Measurements from ENCODE around the gene CLPTM1L.
A peak's percentile ranks its signal among the peaks of the same experiment; 100 is the strongest.
"Not testable (repeated sequence)": the region's sequence is repeated elsewhere in the genome, so short reads cannot be mapped to it uniquely, and the experiment has no call there.

CLPTM1L gene

GRCh38 chr5:1381370-1382247 is 36.7 kb upstream of the CLPTM1L start:
- no peak for DNase-seq (ENCODE audit: low read depth in 3 of 3, low spot score in 1 of 3)

GRCh38 chr5:1380910-1381309 is 36.0 kb upstream of the CLPTM1L start:
- no peak for DNase-seq (ENCODE audit: low read depth in 3 of 3, low spot score in 1 of 3)

DNA sequence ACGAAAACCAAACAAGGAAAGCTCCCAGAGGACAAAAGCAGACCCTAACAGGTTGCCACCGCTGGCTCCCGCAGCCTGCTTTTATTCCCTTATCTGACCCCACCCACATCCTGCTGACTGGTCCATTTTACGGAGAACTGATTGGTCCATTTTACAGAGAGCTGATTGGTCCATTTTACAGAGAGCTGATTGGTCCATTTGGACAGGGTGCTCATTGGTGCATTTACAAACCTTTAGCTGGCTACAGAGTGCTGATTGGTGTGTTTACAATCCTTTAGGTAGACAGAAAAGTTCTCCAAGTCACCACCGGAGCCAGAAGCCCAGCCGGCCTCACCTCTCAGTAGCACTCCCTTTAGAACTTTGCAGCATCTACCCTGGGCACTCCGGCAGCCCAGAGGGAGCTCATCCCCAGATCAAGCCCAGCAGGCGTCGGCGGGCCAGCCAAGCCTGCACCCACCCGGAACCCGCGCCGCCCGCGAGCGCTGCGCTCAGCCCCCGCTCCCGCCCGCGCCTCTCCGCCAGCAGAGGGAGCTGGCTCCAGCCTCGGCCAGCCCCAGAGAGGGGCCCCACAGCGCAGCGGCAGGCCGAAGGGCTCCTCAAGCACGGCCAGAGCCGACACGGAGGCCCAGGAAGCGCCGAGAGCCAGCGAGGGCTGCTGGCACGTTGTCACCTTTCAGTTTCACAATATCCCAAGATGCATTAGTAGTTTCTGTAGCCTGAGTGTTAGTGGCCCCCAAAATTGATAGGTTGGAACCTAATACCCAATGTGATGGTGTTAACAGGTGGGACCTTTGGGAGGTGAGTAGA is 35.3 kb upstream of the CLPTM1L start:
- DNase-seq (ENCODE audit: low read depth in 3 of 3, low spot score in 1 of 3), result peak in 2 of 3 donors; percentile 13 to 22

DNA sequence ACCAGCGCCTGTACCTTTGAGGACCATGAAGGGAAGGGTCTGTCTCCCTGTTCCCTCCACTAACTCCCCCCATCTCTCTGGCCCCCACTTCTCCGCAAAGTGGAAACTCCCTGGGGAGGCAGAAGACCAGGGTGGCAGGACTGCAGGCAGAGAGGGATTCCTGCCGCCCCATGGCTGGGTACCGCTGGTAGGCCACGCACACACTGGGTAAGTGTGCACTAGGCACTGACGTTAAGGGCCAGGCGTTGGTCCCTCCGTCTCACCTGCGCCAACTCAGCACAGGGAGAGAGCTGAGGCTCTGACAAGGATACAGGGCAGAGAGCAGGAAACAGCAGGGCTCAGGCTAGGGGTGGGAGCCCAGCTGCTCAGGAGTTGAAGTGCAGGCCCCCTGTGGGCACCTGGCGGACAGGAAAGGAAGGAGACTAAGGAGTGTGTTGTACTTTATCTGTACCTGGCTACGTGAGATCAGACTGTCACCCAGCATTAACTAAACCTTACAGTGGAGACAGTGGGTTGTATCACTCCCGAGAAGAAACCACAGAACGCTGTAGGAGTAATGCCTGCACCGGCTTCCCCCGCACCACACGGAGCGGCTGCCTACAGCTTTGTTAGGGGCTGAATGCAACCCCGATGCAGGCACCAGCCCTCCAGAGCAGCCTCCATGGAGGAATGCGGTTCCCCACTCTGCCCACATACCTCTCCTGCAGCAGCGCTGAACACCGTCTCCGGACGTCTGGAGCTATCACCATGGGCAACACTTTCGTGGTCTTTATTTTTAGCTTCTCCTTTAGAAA is 34.2 kb upstream of the CLPTM1L start:
- DNase-seq (ENCODE audit: low read depth in 3 of 3, low spot score in 1 of 3), result no peak

- no peak for DNase-seq (ENCODE audit: low read depth in 3 of 3, low spot score in 1 of 3)
Measured at GRCh38 chr5:1378096-1378495, 33.2 kb upstream of the CLPTM1L start.

DNA sequence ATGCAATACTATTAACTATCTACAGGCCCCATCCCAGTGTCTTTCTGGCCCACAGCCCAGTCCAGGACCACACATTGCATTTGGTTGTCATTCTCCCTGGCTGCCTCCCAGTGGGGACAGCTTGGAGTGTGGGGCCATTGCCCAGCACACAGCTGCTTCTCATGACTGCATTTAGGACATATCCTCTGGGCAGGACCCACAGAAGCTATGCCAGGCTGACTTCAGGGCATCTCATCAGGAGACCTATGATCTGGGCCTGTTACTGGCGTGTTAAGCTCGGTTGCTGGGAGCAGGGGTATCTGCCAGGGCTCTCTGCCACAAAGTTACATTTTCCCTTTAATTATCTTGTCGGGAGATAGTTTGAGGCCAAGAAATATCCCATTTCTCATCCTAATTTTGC is 32.1 kb upstream of the CLPTM1L start:
- no peak for DNase-seq (ENCODE audit: low read depth in 3 of 3, low spot score in 1 of 3)

- DNase-seq (ENCODE audit: low read depth in 3 of 3, low spot score in 1 of 3), result no peak
Measured at GRCh38 chr5:1375871-1376810, 31.2 kb upstream of the CLPTM1L start.

DNA sequence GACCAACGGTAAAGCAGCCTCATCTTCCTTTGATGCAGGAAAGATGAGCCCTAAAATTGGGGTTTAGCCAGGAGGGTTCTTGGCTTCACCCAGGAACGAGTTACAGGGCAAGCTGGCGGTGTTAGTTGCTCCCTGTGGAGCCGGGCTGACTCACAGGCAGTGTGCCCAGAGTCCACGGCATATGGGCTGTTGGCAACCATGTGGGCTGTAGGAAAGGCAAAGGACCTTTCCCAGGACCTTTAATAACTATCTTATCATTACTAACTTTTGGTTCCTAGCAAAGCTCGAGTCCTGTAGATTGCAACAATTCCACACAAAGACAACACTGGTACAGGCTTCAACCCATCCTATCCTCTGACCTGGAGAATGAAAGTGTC is 29.8 kb upstream of the CLPTM1L start:
- no peak for DNase-seq (ENCODE audit: low read depth in 3 of 3, low spot score in 1 of 3)

DNA sequence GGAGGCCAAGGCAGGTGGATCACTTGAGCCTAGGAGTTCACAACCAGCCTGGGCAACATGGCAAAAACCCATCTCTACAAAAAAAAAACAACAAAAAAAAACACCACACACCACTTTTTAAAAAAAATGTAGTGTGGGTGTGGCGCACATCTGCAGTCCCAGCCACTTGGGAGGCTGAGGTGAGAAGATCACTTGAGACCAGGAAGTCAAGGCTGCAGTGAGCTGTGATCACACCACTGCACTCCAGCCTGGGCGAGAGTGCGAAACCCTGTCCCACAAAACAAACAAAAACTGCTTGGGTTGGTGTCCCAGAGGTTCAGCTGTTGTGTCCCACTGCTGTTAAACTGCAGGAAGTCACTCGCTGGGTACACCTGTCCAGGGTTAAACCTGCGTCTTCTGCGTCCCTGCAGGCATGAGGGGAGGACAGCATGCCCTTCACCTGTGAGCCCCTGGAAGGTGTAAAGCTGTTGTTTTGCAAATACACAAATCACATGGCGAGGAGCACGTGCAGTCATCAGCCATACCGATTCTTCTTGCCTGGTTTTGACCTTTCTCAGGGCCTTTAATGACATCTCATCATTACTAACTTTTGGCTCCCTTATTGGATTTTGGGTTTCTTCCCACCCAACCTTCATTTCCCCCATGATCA is 29.3 kb upstream of the CLPTM1L start:
- no peak for DNase-seq (ENCODE audit: low read depth in 3 of 3, low spot score in 1 of 3)

GRCh38 chr5:1371972-1372342 is 27.1 kb upstream of the CLPTM1L start:
- DNase-seq (ENCODE audit: low read depth in 3 of 3, low spot score in 1 of 3), result not testable (repeated sequence)

DNA sequence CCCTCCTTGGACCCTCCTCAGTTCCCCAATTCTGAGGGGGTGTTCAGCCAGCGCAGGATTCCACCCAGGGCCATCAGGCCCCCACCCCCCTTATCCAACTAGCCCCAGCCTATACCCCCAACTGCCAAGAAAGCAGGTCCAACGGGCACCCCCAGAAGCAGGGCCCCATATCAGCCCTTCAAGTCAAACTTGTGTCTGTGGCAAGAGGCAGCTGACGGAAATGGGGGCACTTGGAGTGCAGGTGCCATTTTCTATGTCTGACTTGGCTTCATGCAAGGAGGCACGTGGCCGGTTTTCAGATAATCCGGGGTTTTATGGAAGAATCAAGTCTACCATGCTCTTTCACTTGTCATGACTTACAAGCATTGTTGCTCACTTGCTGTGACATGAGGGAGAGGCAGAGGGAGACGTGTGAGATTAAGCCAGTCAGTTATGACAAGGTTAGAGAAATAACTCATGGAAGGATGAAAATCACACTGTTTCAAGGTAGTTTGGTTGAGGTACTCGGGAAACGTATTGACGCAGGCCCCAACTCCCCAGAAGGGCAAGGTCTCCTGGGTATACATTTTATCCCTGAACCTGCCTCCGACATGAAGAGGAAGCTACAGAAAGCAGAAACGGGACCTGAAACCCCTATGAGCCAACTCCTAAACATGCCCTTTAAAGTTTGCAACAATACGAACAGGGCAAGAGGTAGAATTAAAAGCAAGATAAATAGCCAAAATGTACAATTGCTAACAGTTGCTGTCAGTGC is 26.5 kb upstream of the CLPTM1L start:
- no peak for DNase-seq (ENCODE audit: low read depth in 3 of 3, low spot score in 1 of 3)

DNA sequence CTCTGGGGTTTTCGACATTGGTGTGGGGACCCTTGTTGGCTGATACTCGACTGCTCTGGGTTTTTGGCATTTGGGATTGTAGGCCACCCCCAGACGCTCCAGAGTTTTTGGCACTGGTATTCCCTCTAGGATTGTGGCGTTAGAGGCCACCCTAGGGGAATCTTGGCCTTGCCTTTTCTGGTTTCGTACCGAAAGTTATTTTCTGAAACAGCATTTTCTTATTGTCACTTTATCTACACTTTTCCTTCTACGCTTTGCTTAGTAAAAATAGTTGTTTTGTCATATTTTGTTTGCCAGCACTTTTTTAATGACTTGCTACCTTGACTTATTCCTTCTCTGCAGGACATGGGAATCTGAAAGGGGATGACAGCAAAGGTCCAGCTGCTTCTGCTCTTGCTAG is 25.1 kb upstream of the CLPTM1L start:
- no peak for DNase-seq (ENCODE audit: low read depth in 3 of 3, low spot score in 1 of 3)

DNA sequence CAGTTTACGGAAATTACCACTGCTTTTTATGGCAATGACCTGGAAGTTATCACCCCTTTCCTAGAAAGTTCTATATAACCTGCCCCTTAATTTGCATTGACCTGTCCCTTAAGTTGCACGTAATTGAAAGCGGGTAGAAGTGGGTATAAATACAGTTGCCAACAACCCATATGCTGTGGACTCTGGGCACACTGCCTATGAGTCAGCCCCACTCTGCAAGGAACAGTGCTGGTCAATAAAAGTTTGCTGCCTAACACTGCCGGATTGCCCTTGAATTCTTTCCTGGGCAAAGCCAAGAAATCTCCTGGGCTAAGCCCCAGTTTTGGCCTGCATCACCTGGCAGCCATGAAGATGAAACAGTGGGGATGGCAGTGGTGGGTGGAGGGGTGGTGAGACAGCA is 23.9 kb upstream of the CLPTM1L start:
- DNase-seq (ENCODE audit: low read depth in 3 of 3, low spot score in 1 of 3), result no peak

DNA sequence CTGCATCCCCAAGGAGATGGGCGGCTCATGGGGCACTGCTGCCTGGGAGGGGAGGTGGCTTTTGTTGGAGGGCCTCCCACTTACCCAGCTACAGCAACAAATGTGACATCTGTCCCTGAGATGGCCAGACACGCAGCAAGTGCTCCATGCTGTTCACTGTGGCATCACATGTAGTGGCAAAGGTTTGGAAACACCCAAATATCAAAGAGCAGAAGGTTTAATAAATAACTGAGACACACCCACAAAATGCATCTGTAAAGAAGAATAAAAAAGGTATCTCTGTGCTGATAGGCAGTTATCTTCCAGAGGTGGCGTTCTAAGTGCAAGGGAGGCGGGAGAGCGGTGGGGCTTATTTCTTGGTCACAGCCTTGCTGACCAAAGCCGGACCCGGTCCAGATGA is 23.3 kb upstream of the CLPTM1L start:
- no peak for DNase-seq (ENCODE audit: low read depth in 3 of 3, low spot score in 1 of 3)

GRCh38 chr5:1367149-1367548 is 22.2 kb upstream of the CLPTM1L start:
- DNase-seq (ENCODE audit: low read depth in 3 of 3, low spot score in 1 of 3), result no peak

- no peak for DNase-seq (ENCODE audit: low read depth in 3 of 3, low spot score in 1 of 3)
Measured at GRCh38 chr5:1366514-1366913, 21.6 kb upstream of the CLPTM1L start.

- DNase-seq (ENCODE audit: low read depth in 3 of 3, low spot score in 1 of 3), result no peak
Measured at GRCh38 chr5:1364211-1364610, 19.3 kb upstream of the CLPTM1L start.

DNA sequence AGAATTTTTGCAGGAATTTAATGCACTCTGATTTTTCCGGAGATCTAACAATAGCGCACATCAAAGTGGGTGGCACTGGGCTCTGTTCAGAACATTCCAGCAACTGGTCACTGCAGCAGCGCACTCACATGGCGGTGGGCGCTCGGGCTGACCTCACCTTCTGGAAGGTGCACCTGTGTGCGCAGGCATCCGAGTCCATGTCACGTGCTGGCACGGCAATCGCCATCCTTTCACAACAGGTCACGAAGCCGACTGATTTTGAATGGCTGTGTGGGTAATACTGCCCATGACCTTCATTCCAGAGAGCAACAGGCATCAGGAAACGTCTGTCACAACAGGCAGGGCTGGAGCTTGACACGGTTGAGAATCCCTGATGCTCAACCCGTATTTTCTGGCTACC is 18.7 kb upstream of the CLPTM1L start:
- DNase-seq (ENCODE audit: low read depth in 3 of 3, low spot score in 1 of 3), result no peak

DNA sequence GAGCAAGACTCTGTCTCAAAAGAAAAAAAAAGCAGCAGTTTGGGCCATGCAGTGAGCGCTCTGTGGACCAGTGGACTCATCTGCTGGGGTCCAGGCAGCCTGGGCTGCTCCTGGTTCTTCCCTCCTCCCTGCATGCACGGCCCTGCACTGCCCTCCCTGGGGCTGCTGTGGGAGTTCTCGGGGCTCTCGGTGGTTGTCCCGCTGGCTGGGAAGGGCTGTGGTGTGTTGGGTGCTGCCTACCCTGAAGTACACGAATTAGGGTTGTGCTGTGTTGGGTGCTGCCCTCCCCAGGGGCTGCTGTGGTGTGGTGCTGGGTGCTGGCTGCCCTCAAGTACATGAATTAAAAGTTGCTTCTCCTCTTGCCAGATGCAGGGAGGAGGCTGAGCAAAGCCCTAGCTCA is 18.3 kb upstream of the CLPTM1L start:
- no peak for DNase-seq (ENCODE audit: low read depth in 3 of 3, low spot score in 1 of 3)
